IPS-15b (cell line): Measurements from ENCODE around the gene KIF4A.
"Not testable (repeated sequence)": the region's sequence is repeated elsewhere in the genome, so short reads cannot be mapped to it uniquely, and the experiment has no call there.

Source experiments
- H3K27me3 ChIP-seq: one replicate; pipeline ENCODE4 v1.6.1; 2013; ENCODE audit warnings: low read length; ENCODE audit not compliant: control insufficient read depth, insufficient read depth
- H3K36me3 ChIP-seq: one replicate; pipeline ENCODE4 v1.6.1; 2013; ENCODE audit warnings: low read length; ENCODE audit not compliant: control insufficient read depth, insufficient read depth
- H3K4me1 ChIP-seq: one replicate; pipeline ENCODE4 v1.6.1; 2013; ENCODE audit warnings: mild to moderate bottlenecking, low read length; ENCODE audit not compliant: control insufficient read depth, insufficient read depth
- H3K4me3 ChIP-seq: one replicate; pipeline ENCODE4 v1.5.1; 2013; ENCODE audit warnings: low read depth, low read length
- H3K9ac ChIP-seq: one replicate; pipeline ENCODE4 v1.6.1; 2013; ENCODE audit warnings: low read depth, mild to moderate bottlenecking, low read length
- H3K9me3 ChIP-seq: one replicate; pipeline ENCODE4 v1.6.1; 2013; ENCODE audit warnings: mild to moderate bottlenecking, low read length; ENCODE audit not compliant: control insufficient read depth, insufficient read depth

Gene KIF4A

DNA sequence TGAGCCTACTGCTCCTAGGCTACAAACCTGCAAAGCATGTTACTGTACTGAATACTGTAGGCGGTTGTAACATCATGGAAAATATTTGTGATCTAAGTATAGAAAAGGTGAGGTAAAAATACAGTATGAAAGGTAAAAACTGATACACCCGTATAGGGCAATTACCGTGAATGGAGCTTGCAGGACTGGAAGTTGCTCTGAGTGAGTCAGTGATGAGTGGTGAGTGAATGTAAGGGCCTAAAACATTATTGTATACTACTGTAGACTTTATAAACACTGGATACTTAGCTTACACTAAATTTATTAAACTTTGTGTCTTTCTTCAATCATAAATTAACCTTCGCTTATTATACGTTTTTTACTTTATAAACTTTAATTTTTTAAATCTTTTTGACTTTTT lies 3.7 kb downstream of the KIF4A start:
- H3K9ac ChIP-seq = no peak overlapping the region
- H3K4me1 ChIP-seq = peaks cover 3% of the 10 kb centered on the region
- H3K27me3 ChIP-seq = no peaks in the 10 kb centered on the region
- H3K36me3 ChIP-seq = peaks cover 3% of the 10 kb centered on the region
- H3K4me3 ChIP-seq = no peak overlapping the region
- no peaks in the 10 kb centered on the region for H3K9me3 ChIP-seq

DNA sequence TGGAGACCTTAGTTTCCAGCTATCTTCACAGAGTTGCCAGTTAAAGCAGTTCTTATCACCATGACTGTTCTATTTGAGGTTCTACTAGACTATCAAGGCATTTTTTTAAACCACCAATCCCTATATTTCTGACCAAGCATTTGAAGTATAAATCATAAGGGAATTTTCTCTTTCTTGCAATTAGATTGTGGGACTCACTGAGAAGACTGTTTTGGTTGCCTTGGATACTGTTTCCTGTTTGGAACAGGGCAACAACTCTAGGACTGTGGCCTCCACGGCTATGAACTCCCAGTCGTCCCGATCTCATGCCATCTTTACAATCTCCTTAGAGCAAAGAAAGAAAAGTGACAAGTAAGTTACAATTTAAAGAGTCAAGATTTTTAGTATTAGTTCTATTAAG lies 11.8 kb downstream of the KIF4A start:
- Histone ChIP-seq H3K9ac (no peak overlapping the region), H3K4me1 (no peaks in the 10 kb centered on the region), H3K27me3 (no peaks in the 10 kb centered on the region), H3K36me3 (peaks cover 3% of the 10 kb centered on the region), H3K4me3 (no peak overlapping the region), H3K9me3 (peaks cover 4% of the 10 kb centered on the region)

DNA sequence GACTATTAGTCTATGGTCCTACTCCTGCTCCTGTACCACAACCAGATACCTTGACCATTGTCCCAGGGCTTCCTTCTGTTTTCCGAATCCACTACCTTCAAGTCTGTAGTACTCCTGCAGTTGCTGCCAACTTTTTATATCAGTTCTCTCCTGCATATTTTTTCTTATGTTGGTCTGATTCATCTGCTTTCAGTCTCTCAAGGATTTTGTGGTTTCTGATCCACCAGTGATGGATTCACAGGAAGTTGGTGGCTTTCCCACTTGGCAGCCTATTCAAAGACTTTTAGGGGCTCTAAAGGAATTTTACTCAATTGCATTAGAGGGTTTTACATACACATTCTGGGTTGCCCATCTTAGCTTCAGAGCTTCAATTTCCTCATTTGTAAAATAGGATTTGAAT lies 23.6 kb downstream of the KIF4A start:
- Histone ChIP-seq H3K4me1 (no peaks in the 10 kb centered on the region), H3K4me3 (no peak overlapping the region), H3K9me3 (no peaks in the 10 kb centered on the region), H3K9ac (no peak overlapping the region), H3K36me3 (no peaks in the 10 kb centered on the region), H3K27me3 (no peaks in the 10 kb centered on the region)

DNA sequence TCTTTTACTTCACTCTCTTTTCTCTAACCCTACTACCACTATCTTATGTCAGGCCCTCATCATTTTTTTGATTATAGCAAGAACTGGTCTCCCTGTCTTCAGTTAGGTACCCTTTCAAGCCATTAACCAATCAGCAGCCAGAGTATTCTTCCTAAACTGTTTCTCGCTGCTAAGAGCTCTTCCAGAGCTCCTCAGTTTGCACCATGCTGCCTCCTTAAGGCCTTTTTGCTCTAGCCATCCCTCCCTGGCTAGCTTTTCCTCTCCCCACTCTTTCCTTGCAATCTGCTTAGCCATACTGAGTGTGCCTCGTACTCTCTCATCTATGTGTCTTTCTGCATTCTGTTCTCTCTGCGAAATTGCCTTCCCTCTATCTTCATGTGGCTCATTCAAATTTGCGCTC lies 32.9 kb downstream of the KIF4A start:
- Histone ChIP-seq H3K9ac (no peak overlapping the region), H3K36me3 (no peaks in the 10 kb centered on the region), H3K9me3 (peaks cover 3% of the 10 kb centered on the region), H3K4me1 (no peaks in the 10 kb centered on the region), H3K27me3 (no peaks in the 10 kb centered on the region), H3K4me3 (no peak overlapping the region)

DNA sequence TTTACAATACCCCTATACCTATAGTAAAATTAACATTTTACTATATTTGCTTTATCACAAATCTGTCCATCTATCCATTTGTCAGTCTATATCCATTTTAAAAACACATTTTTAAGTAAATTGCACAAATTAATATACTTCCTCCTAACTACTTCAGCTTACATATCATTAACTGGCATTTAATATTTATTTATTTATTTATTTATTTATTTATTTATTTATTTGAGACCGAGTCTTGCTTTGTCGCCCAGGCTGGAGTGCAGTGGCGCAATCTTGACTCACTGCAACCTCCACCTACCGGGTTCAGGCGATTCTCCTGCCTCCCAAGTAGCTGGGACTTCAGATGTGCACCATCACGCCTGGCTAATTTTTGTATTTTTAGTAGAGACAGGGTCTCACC lies 33.7 kb downstream of the KIF4A start:
- not testable (repeated sequence) for H3K4me1 ChIP-seq, H3K9me3 ChIP-seq, H3K36me3 ChIP-seq, H3K27me3 ChIP-seq, H3K9ac ChIP-seq, H3K4me3 ChIP-seq

DNA sequence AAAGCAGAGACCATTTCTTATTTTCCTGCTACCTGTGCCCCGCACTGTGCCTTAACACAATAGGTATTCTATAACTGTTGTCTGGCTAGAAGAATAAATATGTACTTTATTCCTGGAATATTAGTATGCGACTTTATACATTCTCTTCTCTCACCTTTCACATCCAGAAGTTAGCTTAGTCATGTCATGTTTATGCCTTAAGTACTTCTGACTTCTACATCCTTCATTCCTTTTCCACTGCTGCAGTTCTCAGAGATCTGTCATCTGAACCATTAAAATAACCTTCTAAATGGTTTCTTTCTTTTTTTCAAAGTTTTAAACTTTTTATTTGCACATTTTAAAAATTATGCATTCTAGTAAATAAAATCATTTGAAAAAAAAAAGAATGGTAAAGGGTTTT lies 34.4 kb downstream of the KIF4A start:
- Histone ChIP-seq H3K9ac (no peak overlapping the region), H3K27me3 (no peaks in the 10 kb centered on the region), H3K9me3 (peaks cover 3% of the 10 kb centered on the region), H3K36me3 (no peaks in the 10 kb centered on the region), H3K4me1 (no peaks in the 10 kb centered on the region), H3K4me3 (no peak overlapping the region)

DNA sequence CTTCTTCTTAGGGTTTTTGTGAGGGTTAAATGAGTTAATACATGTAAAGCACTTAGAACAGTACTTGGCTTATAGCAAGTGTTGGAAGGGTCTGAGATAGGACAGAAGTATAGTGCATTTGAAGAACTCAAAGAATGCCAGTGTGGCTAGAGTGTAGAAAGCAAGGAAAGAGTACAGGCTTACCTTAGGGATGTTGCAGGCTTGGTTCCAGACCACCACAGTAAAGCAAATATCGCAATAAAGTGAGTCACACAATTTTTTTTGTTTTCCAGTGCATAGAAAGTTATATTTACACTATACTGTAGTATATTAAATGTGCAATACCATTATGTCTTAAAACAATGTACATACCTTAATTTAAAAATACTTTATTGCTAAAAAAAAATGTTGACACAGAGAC lies 41.3 kb downstream of the KIF4A start:
- Histone ChIP-seq H3K27me3 (no peaks in the 10 kb centered on the region), H3K36me3 (no peaks in the 10 kb centered on the region), H3K9me3 (no peaks in the 10 kb centered on the region), H3K9ac (no peak overlapping the region), H3K4me3 (no peak overlapping the region), H3K4me1 (no peaks in the 10 kb centered on the region)

DNA sequence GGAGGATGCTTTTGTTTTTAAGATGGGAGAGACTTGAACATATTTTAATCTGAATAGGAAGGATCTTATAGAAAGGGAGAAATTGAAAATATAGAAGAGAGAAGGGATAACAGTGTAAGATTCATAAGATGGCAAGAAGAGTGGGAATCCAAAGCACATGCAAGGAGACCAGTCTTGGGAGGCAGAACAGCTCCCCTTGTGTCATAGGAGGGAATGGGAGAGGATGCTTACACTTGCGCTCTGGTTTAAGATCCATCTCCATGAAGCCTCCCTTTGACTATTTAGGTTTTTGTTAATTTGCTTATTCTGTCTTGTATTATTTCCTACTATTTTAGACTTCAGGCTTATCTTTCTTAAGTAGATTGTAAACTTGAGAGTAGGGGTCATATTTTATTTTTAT lies 42.7 kb downstream of the KIF4A start:
- Histone ChIP-seq H3K9me3 (no peaks in the 10 kb centered on the region), H3K9ac (no peak overlapping the region), H3K36me3 (no peaks in the 10 kb centered on the region), H3K27me3 (no peaks in the 10 kb centered on the region), H3K4me3 (no peak overlapping the region), H3K4me1 (no peaks in the 10 kb centered on the region)

DNA sequence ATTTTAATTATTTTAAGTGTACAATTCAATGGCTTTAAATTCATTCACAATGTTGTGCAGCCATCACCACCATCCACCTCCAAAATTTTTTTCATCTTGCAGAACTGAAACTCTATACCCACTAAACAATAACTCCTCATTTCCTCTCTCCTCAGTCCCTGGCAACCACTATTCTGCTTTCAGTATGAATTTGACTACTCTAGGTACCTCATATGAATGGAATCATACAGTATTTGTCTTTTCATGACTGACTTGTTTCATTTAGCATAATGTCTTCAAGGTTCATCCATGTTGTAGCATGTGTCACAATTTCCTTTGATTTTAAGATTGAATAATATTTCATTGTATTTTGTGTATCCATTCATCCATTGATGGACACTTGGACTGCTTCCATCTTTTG lies 46.9 kb downstream of the KIF4A start:
- H3K4me3 ChIP-seq = no peak overlapping the region
- no peaks in the 10 kb centered on the region for H3K27me3 ChIP-seq
- no peaks in the 10 kb centered on the region for H3K4me1 ChIP-seq
- H3K9ac ChIP-seq = no peak overlapping the region
- no peaks in the 10 kb centered on the region for H3K36me3 ChIP-seq
- no peaks in the 10 kb centered on the region for H3K9me3 ChIP-seq

DNA sequence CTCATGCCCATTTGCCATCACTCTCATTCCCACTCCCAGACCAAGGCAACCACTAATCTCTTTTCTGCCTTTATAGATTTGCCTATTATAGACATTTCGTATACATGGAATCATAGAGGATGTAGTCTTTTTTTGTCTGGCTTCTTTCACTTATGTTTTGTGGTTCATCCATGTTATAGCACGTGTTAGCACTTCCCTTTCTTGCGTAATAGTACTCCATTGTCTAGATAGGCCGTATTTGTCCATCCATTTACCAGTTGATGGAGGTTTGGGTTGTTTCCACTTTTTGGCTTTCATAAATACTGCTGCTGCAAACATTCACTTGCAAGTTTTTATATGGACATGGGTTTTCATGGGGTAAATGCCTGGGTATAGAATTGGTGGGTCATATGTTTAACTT lies 48.4 kb downstream of the KIF4A start:
- no peaks in the 10 kb centered on the region for H3K27me3 ChIP-seq
- H3K4me3 ChIP-seq = no peak overlapping the region
- no peak overlapping the region for H3K9ac ChIP-seq
- no peaks in the 10 kb centered on the region for H3K9me3 ChIP-seq
- no peaks in the 10 kb centered on the region for H3K36me3 ChIP-seq
- no peaks in the 10 kb centered on the region for H3K4me1 ChIP-seq

DNA sequence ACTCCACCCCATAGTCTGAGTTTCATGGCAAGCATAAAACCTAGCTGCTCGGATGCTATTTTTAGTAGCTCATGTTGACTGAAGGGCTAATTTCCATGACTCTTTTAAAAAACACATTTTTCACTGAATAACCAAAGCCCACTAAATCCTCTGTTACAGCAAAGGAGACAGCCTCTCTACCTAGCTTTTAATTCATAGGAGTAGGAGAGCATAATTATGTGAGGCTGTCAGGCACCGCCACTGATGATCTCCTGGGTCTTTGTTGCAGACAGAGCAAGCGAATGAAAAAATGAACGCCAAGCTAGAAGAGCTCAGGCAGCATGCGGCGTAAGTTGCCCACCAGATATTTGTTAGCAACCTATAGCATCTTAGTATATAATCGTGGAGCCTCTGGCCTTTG lies 53.5 kb downstream of the KIF4A start:
- Histone ChIP-seq H3K9me3 (no peaks in the 10 kb centered on the region), H3K36me3 (peaks cover 9% of the 10 kb centered on the region), H3K4me3 (no peak overlapping the region), H3K27me3 (no peaks in the 10 kb centered on the region), H3K9ac (no peak overlapping the region), H3K4me1 (no peaks in the 10 kb centered on the region)

DNA sequence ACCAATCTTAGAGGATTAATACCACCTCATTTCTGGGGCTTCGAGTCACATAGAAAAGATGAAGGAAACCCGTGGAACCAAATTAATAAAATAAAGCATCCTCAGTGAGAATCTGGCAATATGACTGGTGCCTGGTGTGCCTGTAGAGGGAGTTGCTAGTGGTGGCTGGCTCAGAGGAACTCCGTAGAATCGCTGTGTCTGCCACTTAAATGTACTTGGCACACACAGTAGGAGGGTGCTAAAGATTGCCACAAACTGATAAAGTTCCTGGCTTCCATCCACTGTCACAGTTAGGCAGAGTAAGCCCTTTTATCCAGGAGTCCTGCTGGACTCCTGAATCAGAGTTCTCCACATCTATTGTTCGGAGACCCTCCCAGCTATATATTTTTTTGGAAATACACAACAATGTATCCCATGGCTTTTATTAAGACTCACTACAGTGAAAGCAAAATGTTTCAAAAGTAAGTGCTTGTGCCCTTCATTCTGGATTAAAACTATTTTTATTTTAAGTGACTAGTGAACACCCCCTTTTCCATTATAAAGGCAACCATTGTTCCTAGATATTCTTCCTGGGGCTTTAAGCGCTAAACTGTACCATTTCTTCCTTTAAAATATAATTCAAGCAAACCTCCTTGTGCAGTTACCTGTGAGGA lies 56.6 kb downstream of the KIF4A start:
- Histone ChIP-seq H3K4me3 (no peak overlapping the region), H3K27me3 (no peaks in the 10 kb centered on the region), H3K9ac (no peak overlapping the region), H3K9me3 (no peaks in the 10 kb centered on the region), H3K36me3 (peaks cover 9% of the 10 kb centered on the region), H3K4me1 (no peaks in the 10 kb centered on the region)

DNA sequence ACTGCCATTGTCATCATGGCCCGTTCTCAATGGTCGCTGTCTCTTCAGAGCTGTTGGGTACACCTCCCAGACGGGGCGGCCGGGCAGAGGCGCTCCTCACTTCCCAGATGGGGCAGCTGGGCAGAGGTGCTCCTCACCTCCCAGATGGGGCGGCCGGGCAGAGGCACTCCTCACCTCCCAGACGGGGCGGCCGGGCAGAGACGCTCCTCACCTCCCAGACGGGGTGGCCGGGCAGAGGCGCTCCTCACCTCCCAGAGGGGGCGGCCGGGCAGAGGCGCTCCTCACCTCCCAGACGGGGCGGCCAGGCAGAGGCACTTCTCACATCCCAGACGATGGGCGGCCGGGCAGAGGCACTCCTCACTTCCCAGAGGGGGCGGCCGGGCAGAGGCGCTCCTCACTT lies 58.9 kb downstream of the KIF4A start:
- not testable (repeated sequence) for H3K9ac ChIP-seq, H3K36me3 ChIP-seq, H3K9me3 ChIP-seq, H3K4me3 ChIP-seq, H3K27me3 ChIP-seq, H3K4me1 ChIP-seq
